Stimulated activated CD8-positive, alpha-beta memory T cell treated with anti-CD3 and anti-CD28 coated beads, Interleukin-7, amount 100 ng/mL, for 24 hours (primary cell): ENCODE data around the gene CALN1.
"Not testable (repeated sequence)": the region's sequence is repeated elsewhere in the genome, so short reads cannot be mapped to it uniquely, and the experiment has no call there.

Source experiments
- DNase-seq: peaks from one replicate; pipeline ENCODE4 v3.0.0-alpha.2; 2020; ENCODE audit warnings: low read depth

CALN1 gene

GRCh38 chr7:72097226-72097625, 314.9 kb downstream of the CALN1 start:
- no peak for DNase-seq

- DNase-seq: no peak
Observed at GRCh38 chr7:72092769-72093168, 319.4 kb downstream of the CALN1 start.

DNA sequence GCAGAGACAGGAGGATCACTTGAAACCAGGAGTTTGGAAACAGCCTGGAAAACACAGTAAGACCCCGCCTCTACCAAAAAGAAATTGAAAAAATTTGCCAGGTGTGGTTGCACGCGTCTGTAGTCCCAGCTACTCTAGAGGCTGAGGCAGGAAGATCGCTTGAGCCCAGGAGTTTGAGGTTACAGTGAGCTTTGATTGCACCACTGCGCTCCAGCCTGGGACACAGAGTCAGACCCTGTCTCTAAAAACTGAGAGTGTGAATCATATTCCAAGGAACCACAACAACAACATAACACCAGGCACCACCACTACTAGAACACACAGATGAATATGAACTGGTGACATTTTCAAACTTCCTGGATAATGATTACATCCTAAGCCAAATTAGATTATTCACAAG, 324.2 kb downstream of the CALN1 start:
- no peak for DNase-seq

- no peak for DNase-seq
Observed at GRCh38 chr7:72080865-72081510, 331.1 kb downstream of the CALN1 start.

- no peak for DNase-seq
Observed at GRCh38 chr7:72080341-72080766, 331.8 kb downstream of the CALN1 start.

- DNase-seq: no peak
Observed at GRCh38 chr7:72078856-72079255, 333.3 kb downstream of the CALN1 start.

GRCh38 chr7:72078301-72078700, 333.8 kb downstream of the CALN1 start:
- DNase-seq: no peak

DNA sequence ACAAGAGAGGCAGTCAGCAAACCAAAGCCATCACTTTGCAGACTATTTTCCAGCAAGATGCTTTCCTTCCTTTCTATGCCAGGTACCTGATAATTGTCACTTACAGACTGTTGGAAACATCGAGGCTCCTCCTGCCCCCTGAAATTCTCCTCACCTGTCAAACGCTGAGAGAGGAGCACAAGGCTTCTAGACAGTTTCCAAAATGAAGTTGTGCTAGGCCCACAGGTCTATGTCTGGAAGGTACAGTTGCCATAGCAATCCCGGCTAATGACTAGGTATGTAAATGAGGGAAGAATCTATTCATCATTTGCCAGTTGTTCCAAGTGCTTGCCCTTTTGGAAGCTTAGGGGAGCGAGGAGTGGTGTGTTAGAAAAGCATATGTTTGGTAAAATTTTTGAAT, 334.4 kb downstream of the CALN1 start:
- no peak for DNase-seq

GRCh38 chr7:72072901-72073300, 339.2 kb downstream of the CALN1 start:
- no peak for DNase-seq

DNA sequence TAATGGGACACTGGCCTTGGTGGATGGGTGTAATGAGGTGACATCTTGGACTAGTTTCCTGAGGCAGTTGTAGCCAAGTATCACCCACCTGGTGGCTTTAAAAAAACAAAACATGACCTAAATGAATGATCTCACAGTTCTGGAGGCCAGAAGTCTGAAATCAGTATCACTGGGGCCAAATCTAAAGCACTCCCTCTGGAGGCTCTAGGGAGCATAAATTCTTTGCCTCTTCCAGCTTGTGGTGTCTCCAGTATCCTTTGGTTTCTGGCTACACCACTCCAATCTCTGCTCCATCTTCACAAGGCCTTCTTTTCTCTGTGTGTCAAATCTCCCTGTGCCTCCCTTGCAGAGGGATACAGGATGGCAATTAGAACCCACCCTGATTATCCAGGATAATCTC, 342.9 kb downstream of the CALN1 start:
- no peak for DNase-seq

GRCh38 chr7:72065764-72066163, 346.4 kb downstream of the CALN1 start:
- not testable (repeated sequence) for DNase-seq

- no peak for DNase-seq
Observed at GRCh38 chr7:72064916-72065315, 347.2 kb downstream of the CALN1 start.

DNA sequence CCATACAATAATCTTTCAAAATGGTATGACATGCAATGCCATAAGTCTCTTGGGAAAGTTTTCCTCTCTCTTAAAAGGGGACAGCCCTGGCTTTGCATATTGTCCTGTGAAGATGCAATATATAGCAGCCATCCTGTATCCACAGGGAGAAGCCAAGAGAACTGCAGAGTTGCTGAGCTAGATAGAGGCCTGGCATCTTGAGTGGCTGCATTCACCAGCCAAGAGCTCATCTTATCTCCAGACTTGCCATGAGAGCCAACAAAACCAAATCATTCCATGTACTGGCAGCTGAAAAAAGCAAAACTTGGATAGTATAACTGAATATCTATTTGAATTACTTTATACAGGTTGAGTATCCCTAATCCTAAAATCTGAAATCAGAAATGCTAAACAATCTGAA, 348.8 kb downstream of the CALN1 start:
- no peak for DNase-seq

DNA sequence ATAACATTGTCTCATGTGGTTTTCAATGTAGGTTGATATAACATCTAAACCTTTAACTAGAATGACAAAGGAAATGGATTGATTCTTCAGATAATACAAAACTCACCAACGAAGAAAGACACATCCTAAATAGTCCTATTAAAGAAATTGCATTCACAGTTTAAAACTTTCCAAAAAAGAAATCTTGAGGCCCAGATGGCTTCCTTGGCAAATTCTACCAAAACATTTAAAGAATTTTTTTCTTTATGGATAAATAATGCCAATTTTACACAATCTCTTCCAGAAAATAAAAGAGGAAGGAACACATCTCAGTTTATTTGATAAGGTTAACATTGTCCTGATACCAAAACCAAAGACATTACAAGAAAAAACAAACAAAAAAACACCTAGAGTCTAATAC, 349.5 kb downstream of the CALN1 start:
- no peak for DNase-seq

DNA sequence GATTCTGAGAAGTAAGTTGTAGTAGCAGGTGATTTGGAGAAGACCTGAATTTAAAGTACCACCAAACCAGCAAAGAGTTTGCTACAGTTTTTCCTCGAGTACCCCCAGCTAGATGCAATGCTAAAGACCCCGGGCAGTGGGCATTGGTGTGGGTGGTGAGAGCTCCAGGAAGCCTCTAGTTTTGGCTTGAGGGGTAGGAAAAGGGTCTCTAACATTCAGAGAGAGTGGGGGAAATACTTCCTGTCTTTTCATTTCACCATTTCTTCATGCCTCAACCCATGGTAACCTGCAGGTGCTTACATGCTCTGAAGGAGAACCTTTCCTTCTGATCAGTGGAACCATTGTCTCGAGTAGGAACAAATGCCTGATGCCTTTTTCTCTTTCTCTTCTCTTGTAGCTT, 352.2 kb downstream of the CALN1 start:
- DNase-seq: no peak

DNA sequence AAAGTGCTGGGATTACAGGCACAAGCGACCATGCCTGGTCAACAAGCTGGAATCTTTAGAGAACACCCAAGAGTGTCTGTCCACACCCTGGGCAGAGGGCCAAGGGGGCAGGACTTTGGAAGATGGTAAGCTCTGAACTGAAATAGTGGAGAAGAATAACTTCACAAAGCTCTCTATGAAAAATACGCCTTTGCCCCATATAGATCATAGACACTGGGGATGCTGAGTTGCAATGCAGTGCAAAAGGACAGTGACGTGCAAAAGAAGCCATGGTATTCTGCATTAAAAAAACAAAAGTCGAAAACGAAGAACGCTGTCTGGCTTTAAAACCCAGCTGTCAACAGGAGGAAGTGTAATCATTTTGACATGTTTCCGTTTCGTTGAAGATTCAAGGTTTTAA, 353.6 kb downstream of the CALN1 start:
- no peak for DNase-seq

DNA sequence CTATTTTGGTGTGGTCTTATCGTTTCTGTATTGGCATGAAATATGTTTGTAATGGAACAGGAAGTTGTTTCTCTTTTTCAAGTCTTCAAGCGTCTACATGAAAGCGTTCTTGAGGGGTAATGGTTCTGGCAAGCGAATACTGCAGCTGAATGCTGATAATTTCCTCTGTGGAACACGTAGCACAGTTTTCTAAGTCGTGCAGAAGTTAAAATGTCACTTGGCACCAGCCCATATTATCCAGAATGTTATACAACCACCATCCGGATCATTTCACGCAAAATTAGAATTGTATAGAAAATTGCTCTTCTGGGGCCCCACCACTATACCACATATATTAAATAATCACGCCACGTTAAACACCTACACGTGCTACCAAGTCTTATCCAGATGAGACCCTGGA, 354.3 kb downstream of the CALN1 start:
- DNase-seq: no peak

GRCh38 chr7:72057231-72057630, 354.9 kb downstream of the CALN1 start:
- no peak for DNase-seq

GRCh38 chr7:72055426-72055825, 356.7 kb downstream of the CALN1 start:
- DNase-seq: no peak

DNA sequence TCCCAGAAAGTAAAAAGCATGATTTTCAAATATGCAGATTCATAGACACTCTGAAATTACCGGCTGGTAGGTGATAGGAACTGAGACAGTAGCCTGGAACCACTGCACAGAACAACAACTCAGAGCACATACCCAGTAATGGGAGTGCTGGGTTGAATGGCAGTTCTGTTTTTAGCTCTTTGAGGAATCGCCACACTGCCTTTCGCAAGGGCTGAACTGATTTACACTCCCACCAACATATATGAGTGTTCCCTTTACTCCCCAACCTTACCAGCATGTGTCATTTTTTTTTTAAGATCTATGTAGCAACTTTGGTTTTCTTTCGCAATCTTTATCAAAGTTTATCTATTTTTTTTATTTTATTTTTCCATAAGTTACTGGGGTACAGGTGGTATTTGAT, 358.8 kb downstream of the CALN1 start:
- DNase-seq: no peak

DNA sequence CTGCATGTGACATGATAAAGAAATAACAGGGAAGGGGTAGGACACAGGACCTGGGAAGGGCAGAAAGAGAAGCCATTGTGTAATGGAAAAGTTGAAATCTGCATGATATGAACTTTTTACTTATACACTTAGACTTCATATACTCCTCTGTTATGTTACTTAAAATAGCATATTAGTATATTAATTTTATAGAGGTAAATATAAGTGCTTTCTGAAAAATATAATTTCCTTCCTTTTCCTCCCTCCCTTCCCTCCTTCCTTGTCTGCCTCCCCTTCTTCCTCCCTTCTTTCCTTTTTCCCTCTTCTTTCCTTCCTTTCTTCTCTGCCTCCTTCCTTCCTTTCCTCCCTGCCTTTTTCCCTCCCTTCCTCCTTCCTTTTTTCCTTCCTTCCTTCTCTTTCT, 363.7 kb downstream of the CALN1 start:
- DNase-seq: no peak

GRCh38 chr7:72042855-72043254, 369.3 kb downstream of the CALN1 start:
- no peak for DNase-seq

- DNase-seq: no peak
Observed at GRCh38 chr7:72040641-72041040, 371.5 kb downstream of the CALN1 start.

- DNase-seq: no peak
Observed at GRCh38 chr7:72039460-72039859, 372.7 kb downstream of the CALN1 start.
